ENCODE measurements around the gene SCD5.

GRCh38 chr4:82745173-82745842 is 53.3 kb downstream of the SCD5 start:
- TF ChIP-seq EP300 (IDR thresholded peaks at IDR 0.05) (no peak), CTCF (IDR thresholded peaks at IDR 0.05) (no peak)

Measured in esophagus muscularis mucosa (tissue), 3 donors.